Keratinocyte (primary cell): ENCODE results near the gene PIGH. TPM values are rescaled to one million over a fixed set of nuclear protein-coding genes. Genes with fewer than 3 reads are reported as not detected.

ENCODE experiments used
- DNase-seq: peaks from one replicate; pipeline ENCODE4 v3.0.0-alpha.2; 2011; ENCODE audit warnings: low read depth, missing footprints, low spot score
- FAIRE-seq: peaks from 2 replicates; lab custom pipeline; 2011; peaks lifted over from hg19 to GRCh38; lab: Jason Lieb, UNC
- H2AFZ ChIP-seq: 2 replicates; pipeline ENCODE4 v1.6.0; 2012; ENCODE audit warnings: low read length, control low read depth, inconsistent platforms; ENCODE audit not compliant: control insufficient read depth
- H3K27ac ChIP-seq: 2 replicates; pipeline ENCODE4 v1.5.1; 2011; ENCODE audit warnings: low read length; ENCODE audit not compliant: control insufficient read depth, insufficient read depth
- H3K27me3 ChIP-seq: 3 replicates; pipeline ENCODE4 v1.6.0; 2011; ENCODE audit warnings: low read length; ENCODE audit not compliant: control insufficient read depth, insufficient read depth; ENCODE audit errors: extremely low read depth
- H3K36me3 ChIP-seq, 2 experiments: 2 replicates in 1 of 2; 3 replicates in 1 of 2; pipeline ENCODE4 v1.5.1; 2011; ENCODE audit warnings: low read length in 2 of 2, mild to moderate bottlenecking in 1 of 2; ENCODE audit not compliant: control insufficient read depth in 2 of 2, insufficient read depth in 2 of 2; ENCODE audit errors: extremely low read depth in 1 of 2
- H3K4me1 ChIP-seq: 3 replicates; pipeline ENCODE4 v1.5.1; 2011; ENCODE audit warnings: low read length; ENCODE audit not compliant: control insufficient read depth, insufficient read depth; ENCODE audit errors: extremely low read depth
- H3K4me2 ChIP-seq: 3 replicates; pipeline ENCODE4 v1.6.0; 2011; ENCODE audit warnings: low read depth, low read length; ENCODE audit not compliant: control insufficient read depth, insufficient read depth; ENCODE audit errors: extremely low read depth
- H3K4me3 ChIP-seq, 3 experiments: fragments of 200-600 bp in 1 of 3; sonication (generic) in 1 of 3; 2 replicates in 2 of 3; 3 replicates in 1 of 3; pipeline ENCODE4 v1.5.1; 2011 to 2016; ENCODE audit warnings: low read length in 3 of 3, mild to moderate bottlenecking in 3 of 3, control low read depth in 2 of 3, inconsistent platforms in 1 of 3, low read depth in 1 of 3, mixed read lengths in 1 of 3, mixed run types in 1 of 3, moderate library complexity in 1 of 3; ENCODE audit not compliant: control insufficient read depth in 2 of 3, insufficient read depth in 2 of 3; ENCODE audit errors: extremely low read depth in 1 of 3
- H3K79me2 ChIP-seq: 2 replicates; pipeline ENCODE4 v1.6.0; 2012; ENCODE audit warnings: low read length; ENCODE audit not compliant: control insufficient read depth, insufficient read depth
- H3K9ac ChIP-seq: 3 replicates; pipeline ENCODE4 v1.6.0; 2011; ENCODE audit warnings: low read length; ENCODE audit not compliant: control insufficient read depth, insufficient read depth; ENCODE audit errors: extremely low read depth
- H3K9me1 ChIP-seq: 3 replicates; pipeline ENCODE4 v1.6.0; 2011; ENCODE audit warnings: low read length; ENCODE audit not compliant: control insufficient read depth, insufficient read depth; ENCODE audit errors: extremely low read depth
- H3K9me3 ChIP-seq: 2 replicates; pipeline ENCODE4 v1.5.1; 2012; ENCODE audit warnings: low read depth, low read length; ENCODE audit not compliant: control insufficient read depth
- H4K20me1 ChIP-seq: 3 replicates; pipeline ENCODE4 v1.6.0; 2011; ENCODE audit warnings: low read length; ENCODE audit not compliant: control insufficient read depth, insufficient read depth; ENCODE audit errors: extremely low read depth
- CTCF ChIP-seq, 3 experiments: IDR thresholded peaks in 1 of 3; conservative IDR thresholded peaks in 1 of 3; optimal IDR thresholded peaks in 1 of 3; 2 replicates in 2 of 3; 3 replicates in 1 of 3; pipeline versions ENCODE3 to v1.5.1; 2011; ENCODE audit warnings: low read length in 3 of 3, mild to moderate bottlenecking in 3 of 3, moderate library complexity in 2 of 3, control low read depth in 1 of 3, inconsistent platforms in 1 of 3; ENCODE audit not compliant: insufficient read depth in 2 of 3; ENCODE audit errors: extremely low read depth in 1 of 3
- EZH2 ChIP-seq: IDR thresholded peaks from one replicate; pipeline ENCODE4 v1.6.1; 2012; ENCODE audit warnings: inconsistent platforms, mild to moderate bottlenecking, low read length, moderate library complexity
- dilution Hi-C: fragments of 300-500 bp; cut with MboI; formaldehyde crosslinking; loops from one replicate; pipeline ENCODE4 v1.7.0; 2020; ENCODE audit warnings: low sequenced_read_pairs; ENCODE audit not compliant: extremely low pct_ligation_motif_present
- polyA plus RNA-seq, 5 experiments: library from polyadenylated mRNA; depleted of rRNA in 3 of 5; stranded (reverse) in 3 of 5; stranded (forward) in 1 of 5; unstranded in 1 of 5; fragments of >200 nt; gene quantifications; 1 replicate in 1 of 5; 2 replicates in 3 of 5; 3 replicates in 1 of 5; pipeline versions ENCODE4 v1.2.1 to v1.2.3, GENCODE V29; 2011 to 2012; ENCODE audit warnings: missing spikeins in 2 of 5, low read depth in 1 of 5, low replicate concordance in 1 of 5

The PIGH gene
- polyA plus RNA-seq, 1 donor (not counting 4 experiments of a cell fraction or from before 2014, with no cell fraction given) = 29.9 TPM

GRCh38 chr14:67580336-67581171, 19.5 kb downstream of the PIGH start:
- Histone ChIP-seq H3K9me3 (no peaks in the 10 kb centered on the region), H3K4me2 (no peak overlapping the region), H3K27me3 (no peaks in the 10 kb centered on the region), H3K36me3 (peaks cover 0 to 17% of the 10 kb centered on the region in 2 experiments), H2AFZ (no peak overlapping the region), H3K79me2 (no peaks in the 10 kb centered on the region), H3K27ac (no peak overlapping the region), H3K4me1 (no peaks in the 10 kb centered on the region), H3K9me1 (no peaks in the 10 kb centered on the region), H4K20me1 (no peaks in the 10 kb centered on the region), H3K9ac (no peak overlapping the region), H3K4me3 (no peak overlapping the region)
- FAIRE-seq (no peak), DNase-seq (no peak)
- dilution Hi-C loops = no loop called here
- no peak for TF ChIP-seq EZH2
- no peak for TF ChIP-seq CTCF (optimal IDR thresholded peaks at IDR 0.05 in 1 of 3, IDR thresholded peaks at IDR 0.05 in 1 of 3, conservative IDR thresholded peaks at IDR 0.05 in 1 of 3; ENCODE audit: extremely low read depth in 1 of 3, insufficient read depth in 2 of 3, low read length in 3 of 3)

- Histone ChIP-seq H3K9me1 (no peaks in the 10 kb centered on the region), H3K27ac (no peak overlapping the region), H3K4me2 (no peak overlapping the region), H3K9ac (no peak overlapping the region), H3K4me3 (no peak overlapping the region), H3K9me3 (no peaks in the 10 kb centered on the region), H2AFZ (no peak overlapping the region), H3K27me3 (no peaks in the 10 kb centered on the region), H4K20me1 (no peaks in the 10 kb centered on the region), H3K4me1 (no peaks in the 10 kb centered on the region), H3K36me3 (peaks cover 0 to 11% of the 10 kb centered on the region in 2 experiments), H3K79me2 (no peaks in the 10 kb centered on the region)
- FAIRE-seq = no peak
- no peak for TF ChIP-seq EZH2
- TF ChIP-seq CTCF (optimal IDR thresholded peaks at IDR 0.05 in 1 of 3, IDR thresholded peaks at IDR 0.05 in 1 of 3, conservative IDR thresholded peaks at IDR 0.05 in 1 of 3; ENCODE audit: extremely low read depth in 1 of 3, insufficient read depth in 2 of 3, low read length in 3 of 3) = no peak
- dilution Hi-C loops = no loop called here
- no peak for DNase-seq
Measured at GRCh38 chr14:67579636-67580035, 20.4 kb downstream of the PIGH start.
